ENCODE data around the gene USP32. TPM values are rescaled to one million over a fixed set of nuclear protein-coding genes. Genes with fewer than 3 reads are reported as not detected.

Gene USP32
- total and polyA plus RNA-seq, 8 donors, result 7.7 to 25.5 (median 15.8) TPM

GRCh38 chr17:60141111-60142018, 250.6 kb downstream of the USP32 start:
- peak; percentile 63 to 85 (median 76) for ATAC-seq
- FAIRE-seq, result no peak
- intact Hi-C loops (cut with DNase I), result no loop called here

GRCh38 chr17:60139438-60140285, 252.3 kb downstream of the USP32 start:
- ATAC-seq (peak; percentile 47 to 66 (median 56)), FAIRE-seq (no peak), DNase-seq (peak; percentile 61 to 93 (median 78))
- Histone ChIP-seq H3K36me3 (no peaks in the 10 kb centered on the region), H3K27ac (no peak overlapping the region), H3K27me3 (peaks cover 0 to 10% (median 2%) of the 10 kb centered on the region in 4 donors), H3K4me1 (peaks cover 5 to 15% (median 10%) of the 10 kb centered on the region in 3 donors), H3K4me3 (peak overlapping the region in 1 of 4 donors; percentile 26), H3K9me3 (no peaks in the 10 kb centered on the region)
- intact Hi-C loops (cut with DNase I), result loop anchor here in 1 of 3 donors (10.0 kb wide), 1 partner anchor 285 kb away; the partner anchor contains the start of gene CHCT1
- peak in 3 of 4 donors; percentile 25 to 43 (median 27) for TF ChIP-seq CTCF (IDR thresholded peaks at IDR 0.05)
- WGBS, 2 donors, result 6 to 7% methylated on average over 62 to 66 of the region's 66 CpGs

More at GRCh38 chr17:60141111-60142018, 250.6 kb downstream of the USP32 start:
- H3K4me3 ChIP-seq, result no peak overlapping the region
- no peak for TF ChIP-seq CTCF (IDR thresholded peaks at IDR 0.05)
- WGBS, 2 donors, result 11 to 12% methylated on average over 52 of the region's 52 CpGs
- peak; percentile 75 to 93 (median 82) for DNase-seq
- H3K27ac ChIP-seq, result no peak overlapping the region
- H3K36me3 ChIP-seq, result no peaks in the 10 kb centered on the region
- peaks cover 0 to 10% (median 2%) of the 10 kb centered on the region in 4 donors for H3K27me3 ChIP-seq
- H3K4me1 ChIP-seq, result peaks cover 5 to 15% (median 10%) of the 10 kb centered on the region in 3 donors
- no peaks in the 10 kb centered on the region for H3K9me3 ChIP-seq

GRCh38 chr17:60138769-60139437, 253.0 kb downstream of the USP32 start:
- TF ChIP-seq CTCF (IDR thresholded peaks at IDR 0.05), result no peak
- Histone ChIP-seq H3K4me1 (peaks cover 5 to 20% (median 10%) of the 10 kb centered on the region in 3 donors), H3K27me3 (peaks cover 0 to 10% (median 2%) of the 10 kb centered on the region in 4 donors), H3K36me3 (no peaks in the 10 kb centered on the region), H3K27ac (no peak overlapping the region), H3K9me3 (no peaks in the 10 kb centered on the region), H3K4me3 (peak overlapping the region in 1 of 4 donors; percentile 26)
- intact Hi-C loops (cut with DNase I), result loop anchor here in 1 of 3 donors (10.0 kb wide), 1 partner anchor 286 kb away; the partner anchor contains the start of gene CHCT1
- FAIRE-seq (no peak), ATAC-seq (no peak), DNase-seq (peak in 2 of 6 donors; percentile 46 to 75)
- 17 to 19% methylated on average over 48 of the region's 48 CpGs for WGBS, 2 donors

- Histone ChIP-seq H3K36me3 (no peaks in the 10 kb centered on the region), H3K9me3 (no peaks in the 10 kb centered on the region), H3K27me3 (peaks cover 0 to 10% (median 2%) of the 10 kb centered on the region in 4 donors), H3K4me1 (peaks cover 5 to 20% (median 10%) of the 10 kb centered on the region in 3 donors), H3K4me3 (no peak overlapping the region), H3K27ac (no peak overlapping the region)
- 13 to 36% methylated on average over 1 of the region's 1 CpG for WGBS, 2 donors
- DNase-seq (peak in 2 of 6 donors; percentile 7 to 21), ATAC-seq (no peak), FAIRE-seq (no peak)
- TF ChIP-seq CTCF (IDR thresholded peaks at IDR 0.05), result no peak
- intact Hi-C loops (cut with DNase I), result loop anchor here in 1 of 3 donors (10.0 kb wide), 1 partner anchor 287 kb away; the partner anchor contains the start of gene CHCT1
Observed at GRCh38 chr17:60137731-60138130, 254.2 kb downstream of the USP32 start.
